K562 (cell line): ENCODE results near the gene URI1. TPM values are rescaled to one million over a fixed set of nuclear protein-coding genes. Genes with fewer than 3 reads are reported as not detected.

Experiments
- BCOR ChIP-seq: fragments of 450-650 bp; IDR thresholded peaks from 2 replicates; pipeline ENCODE4 v1.6.1; 2016
- CBX1 ChIP-seq: sonication (generic); IDR thresholded peaks from 2 replicates; pipeline ENCODE4 v1.6.1; 2016; ENCODE audit warnings: antibody characterized with exemption, low read depth, mild to moderate bottlenecking
- EP400 ChIP-seq: fragments of 450-650 bp; IDR thresholded peaks from 2 replicates; pipeline ENCODE4 v1.6.1; 2017; ENCODE audit warnings: antibody characterized with exemption, mild to moderate bottlenecking, moderate library complexity
- EWSR1 ChIP-seq: fragments of 450-650 bp; IDR thresholded peaks from 2 replicates; pipeline ENCODE4 v1.6.1; 2018; ENCODE audit warnings: borderline replicate concordance, mild to moderate bottlenecking, low read depth, moderate library complexity; ENCODE audit not compliant: partially characterized antibody
- HMG20A ChIP-seq: fragments of 450-650 bp; formaldehyde crosslinking; conservative IDR thresholded peaks from 2 replicates; pipeline ENCODE4 v1.4.0; 2020; ENCODE audit warnings: mild to moderate bottlenecking, mixed read lengths
- HNRNPLL ChIP-seq: fragments of 200-400 bp; formaldehyde crosslinking; IDR thresholded peaks from 2 replicates; pipeline ENCODE4 v1.6.1; 2017; ENCODE audit warnings: low read length, low read depth, mild to moderate bottlenecking; ENCODE audit not compliant: poor library complexity, severe bottlenecking
- PBX2 ChIP-seq, 2 experiments: IDR thresholded peaks in 1 of 2; conservative IDR thresholded peaks in 1 of 2; 2 replicates each; pipeline ENCODE4 v1.6.1; 2016; ENCODE audit warnings: low read depth in 2 of 2, mild to moderate bottlenecking in 1 of 2, missing compliant biosample characterization in 1 of 2, missing genetic modification characterization in 1 of 2, moderate library complexity in 1 of 2
- POU5F1 ChIP-seq: fragments of 150-350 bp; IDR thresholded peaks from 2 replicates; pipeline ENCODE4 v1.6.1; 2014; ENCODE audit warnings: borderline replicate concordance, low read length, low read depth, mild to moderate bottlenecking; ENCODE audit not compliant: partially characterized antibody
- PPARD ChIP-seq: fragments of 250-450 bp; sonication (Bioruptor Pico); IDR thresholded peaks from 2 replicates; pipeline ENCODE4 v1.8.0; 2022; ENCODE audit warnings: inconsistent platforms, mild to moderate bottlenecking, moderate library complexity
- RBFOX2 ChIP-seq: fragments of 200-400 bp; formaldehyde crosslinking; IDR thresholded peaks from 2 replicates; pipeline ENCODE4 v1.6.1; 2017; ENCODE audit warnings: low read depth, mild to moderate bottlenecking, low read length, moderate library complexity
- U2AF2 ChIP-seq: fragments of 200-400 bp; formaldehyde crosslinking; optimal IDR thresholded peaks from 2 replicates; pipeline ENCODE3; 2017; ENCODE audit warnings: low read depth, mild to moderate bottlenecking, low read length
- ZBTB9 ChIP-seq: fragments of 450-650 bp; formaldehyde crosslinking; IDR thresholded peaks from 2 replicates; pipeline ENCODE4 v1.4.0; 2020; ENCODE audit warnings: mild to moderate bottlenecking, moderate library complexity
- ZKSCAN1 ChIP-seq: fragments of 150-350 bp; IDR thresholded peaks from 2 replicates; pipeline ENCODE4 v1.6.1; 2016; ENCODE audit warnings: low read depth, low read length
- ZNF121 ChIP-seq: sonication (generic); formaldehyde crosslinking; conservative IDR thresholded peaks from 2 replicates; pipeline ENCODE4 v1.8.0; 2022; ENCODE audit warnings: missing genetic modification reagents
- ZNF444 ChIP-seq: fragments of 250-450 bp; sonication (Bioruptor Pico); IDR thresholded peaks from 2 replicates; pipeline ENCODE4 v1.4.0; 2020; ENCODE audit warnings: mild to moderate bottlenecking, moderate library complexity
- polyA plus RNA-seq, 8 experiments: library from polyadenylated mRNA; depleted of rRNA in 4 of 8; stranded (reverse) in 5 of 8; unstranded in 3 of 8; fragments of >200 nt; fragmentation: Nextera tagmentation in 2 of 8; fragmentation: Illumina TruSeq in 1 of 8; extraction: Ambion mirVana in 2 of 8; extraction: Trizol in 1 of 8; gene quantifications; 2 replicates each; pipeline versions ENCODE4 v1.2.1 to v1.2.3, GENCODE V29; 2011 to 2014; ENCODE audit warnings: inconsistent platforms in 1 of 8, missing spikeins in 1 of 8
- total RNA-seq, 7 experiments: library from RNA; depleted of rRNA in 6 of 7; stranded (reverse); fragments of >200 nt in 6 of 7; fragmentation: Illumina TruSeq in 2 of 7; extraction: Trizol in 2 of 7; gene quantifications; 2 replicates each; pipeline versions ENCODE4 v1.2.1 to v1.2.3, GENCODE V29; 2011 to 2021; ENCODE audit warnings: low replicate concordance in 1 of 7
- TF ChIP-seq, protein P1 (sequence below): sonication (generic); formaldehyde crosslinking; IDR thresholded peaks from 2 replicates; pipeline ENCODE4 v1.8.0; 2022; ENCODE audit warnings: missing genetic modification reagents, mild to moderate bottlenecking, moderate library complexity, borderline replicate concordance
- TF ChIP-seq, protein P2 (sequence below): fragments of 450-650 bp; formaldehyde crosslinking; IDR thresholded peaks from 2 replicates; pipeline ENCODE4 v1.4.0; 2022; ENCODE audit warnings: missing genetic modification characterization
- TF ChIP-seq, protein P3 (sequence below): sonication (generic); formaldehyde crosslinking; IDR thresholded peaks from 2 replicates; pipeline ENCODE4 v1.9.0; 2022; ENCODE audit warnings: mild to moderate bottlenecking, missing genetic modification reagents

URI1 gene
- total and polyA plus RNA-seq, 9 of the 15 experiments (the other 6 are each of a cell fraction or from before 2014, with no cell fraction given), result 16.9 to 87.4 (median 63.9) TPM

GRCh38 chr19:29942404-29943261, 594 bp downstream of the URI1 start (continued):
- TF ChIP-seq ZNF444 (CRISPR knock-in tag) (no peak), ZNF121 (CRISPR knock-in tag) (peak; percentile 94), PBX2 (CRISPR knock-in tag; IDR thresholded peaks at IDR 0.05; ENCODE audit: low read depth) (no peak), PBX2 (tag; conservative IDR thresholded peaks at IDR 0.05; ENCODE audit: low read depth) (no peak), RBFOX2 (peak; percentile 76), HMG20A (no peak), EP400 (peak; percentile 83), U2AF2 (no peak), HNRNPLL (peak; percentile 53), ZBTB9 (no peak), CBX1 (0 out of 2 replicates have a peak, but pooled peaks have one; percentile 11), EWSR1 (no peak), POU5F1 (no peak), ZKSCAN1 (no peak), BCOR (peak; percentile 39; the same call in 1 of the 2 replicates), PPARD (CRISPR knock-in tag) (no peak)
- TF ChIP-seq, protein P1, sequence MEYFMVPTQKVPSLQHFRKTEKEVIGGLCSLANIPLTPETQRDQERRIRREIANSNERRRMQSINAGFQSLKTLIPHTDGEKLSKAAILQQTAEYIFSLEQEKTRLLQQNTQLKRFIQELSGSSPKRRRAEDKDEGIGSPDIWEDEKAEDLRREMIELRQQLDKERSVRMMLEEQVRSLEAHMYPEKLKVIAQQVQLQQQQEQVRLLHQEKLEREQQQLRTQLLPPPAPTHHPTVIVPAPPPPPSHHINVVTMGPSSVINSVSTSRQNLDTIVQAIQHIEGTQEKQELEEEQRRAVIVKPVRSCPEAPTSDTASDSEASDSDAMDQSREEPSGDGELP (CRISPR knock-in tag), result peak; percentile 80; the same call in 1 of the 2 replicates
- TF ChIP-seq, protein P2, sequence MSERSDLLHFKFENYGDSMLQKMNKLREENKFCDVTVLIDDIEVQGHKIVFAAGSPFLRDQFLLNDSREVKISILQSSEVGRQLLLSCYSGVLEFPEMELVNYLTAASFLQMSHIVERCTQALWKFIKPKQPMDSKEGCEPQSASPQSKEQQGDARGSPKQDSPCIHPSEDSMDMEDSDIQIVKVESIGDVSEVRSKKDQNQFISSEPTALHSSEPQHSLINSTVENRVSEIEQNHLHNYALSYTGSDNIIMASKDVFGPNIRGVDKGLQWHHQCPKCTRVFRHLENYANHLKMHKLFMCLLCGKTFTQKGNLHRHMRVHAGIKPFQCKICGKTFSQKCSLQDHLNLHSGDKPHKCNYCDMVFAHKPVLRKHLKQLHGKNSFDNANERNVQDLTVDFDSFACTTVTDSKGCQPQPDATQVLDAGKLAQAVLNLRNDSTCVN (CRISPR knock-in tag), result no peak
- TF ChIP-seq, protein P3, sequence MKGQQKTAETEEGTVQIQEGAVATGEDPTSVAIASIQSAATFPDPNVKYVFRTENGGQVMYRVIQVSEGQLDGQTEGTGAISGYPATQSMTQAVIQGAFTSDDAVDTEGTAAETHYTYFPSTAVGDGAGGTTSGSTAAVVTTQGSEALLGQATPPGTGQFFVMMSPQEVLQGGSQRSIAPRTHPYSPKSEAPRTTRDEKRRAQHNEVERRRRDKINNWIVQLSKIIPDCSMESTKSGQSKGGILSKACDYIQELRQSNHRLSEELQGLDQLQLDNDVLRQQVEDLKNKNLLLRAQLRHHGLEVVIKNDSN (CRISPR knock-in tag), result peak; percentile 63
